Peyer's patch (tissue), 4 donors: ENCODE measurements around the gene FER.

ENCODE experiments used
- POLR2A ChIP-seq, 2 donors: fragments of 450-650 bp; IDR thresholded peaks; one replicate each; pipeline ENCODE4 v1.5.1; 2017; ENCODE audit warnings: antibody characterized with exemption in 2 of 2, mild to moderate bottlenecking in 2 of 2, moderate library complexity in 2 of 2
- TF ChIP-seq, protein P1 (sequence below), 6 experiments: fragments of 450-650 bp in 4 of 6; fragments of 200-600 bp in 2 of 6; sonication (generic) in 1 of 6; IDR thresholded peaks; one replicate each; pipeline ENCODE4 v1.5.1; 2017 to 2019; ENCODE audit warnings: antibody characterized with exemption in 6 of 6, mild to moderate bottlenecking in 3 of 6, moderate library complexity in 1 of 6

DNA sequence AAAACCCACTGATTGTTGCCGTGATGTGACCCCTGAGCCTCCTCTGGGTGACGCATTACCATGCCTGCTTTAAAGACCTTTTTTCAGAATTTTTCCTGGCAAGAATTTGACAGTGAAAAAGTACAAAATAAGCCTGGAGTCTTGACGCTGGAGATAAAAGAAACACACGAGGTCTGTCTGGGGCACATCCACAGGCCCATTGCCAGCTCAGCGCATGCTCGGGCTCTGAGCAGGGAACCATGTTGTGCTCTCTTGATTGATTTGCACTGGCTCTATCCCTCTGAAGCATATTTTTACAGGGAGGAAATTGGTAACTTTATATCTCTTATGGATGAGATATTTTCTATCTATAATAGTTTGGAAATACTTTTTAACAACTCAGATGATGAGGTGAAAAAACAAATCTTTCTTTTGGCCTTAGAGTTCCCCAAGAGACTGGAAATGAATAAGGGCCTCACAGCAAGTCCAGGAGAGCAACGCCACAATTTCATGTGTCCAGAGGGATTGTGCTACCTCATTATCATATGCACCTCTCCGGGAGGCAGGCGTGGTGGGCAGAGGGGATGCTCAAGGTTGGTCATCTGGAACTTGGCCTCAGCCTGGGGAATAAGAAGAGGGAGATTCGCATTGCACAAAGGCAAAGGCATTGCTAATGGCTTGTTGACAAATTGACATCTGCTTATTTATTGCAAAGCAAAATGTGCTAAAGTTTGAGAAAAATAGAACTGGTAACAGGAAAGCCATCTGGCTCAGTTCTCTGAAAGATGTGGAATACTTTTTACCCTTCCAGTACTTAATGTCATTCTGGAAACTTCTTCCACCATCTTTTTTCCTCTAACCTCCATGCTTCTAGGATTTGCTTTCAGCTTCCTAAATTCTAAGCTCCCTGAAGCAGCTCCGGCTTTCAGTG, 478.3 kb downstream of the FER start:
- TF ChIP-seq, protein P1, sequence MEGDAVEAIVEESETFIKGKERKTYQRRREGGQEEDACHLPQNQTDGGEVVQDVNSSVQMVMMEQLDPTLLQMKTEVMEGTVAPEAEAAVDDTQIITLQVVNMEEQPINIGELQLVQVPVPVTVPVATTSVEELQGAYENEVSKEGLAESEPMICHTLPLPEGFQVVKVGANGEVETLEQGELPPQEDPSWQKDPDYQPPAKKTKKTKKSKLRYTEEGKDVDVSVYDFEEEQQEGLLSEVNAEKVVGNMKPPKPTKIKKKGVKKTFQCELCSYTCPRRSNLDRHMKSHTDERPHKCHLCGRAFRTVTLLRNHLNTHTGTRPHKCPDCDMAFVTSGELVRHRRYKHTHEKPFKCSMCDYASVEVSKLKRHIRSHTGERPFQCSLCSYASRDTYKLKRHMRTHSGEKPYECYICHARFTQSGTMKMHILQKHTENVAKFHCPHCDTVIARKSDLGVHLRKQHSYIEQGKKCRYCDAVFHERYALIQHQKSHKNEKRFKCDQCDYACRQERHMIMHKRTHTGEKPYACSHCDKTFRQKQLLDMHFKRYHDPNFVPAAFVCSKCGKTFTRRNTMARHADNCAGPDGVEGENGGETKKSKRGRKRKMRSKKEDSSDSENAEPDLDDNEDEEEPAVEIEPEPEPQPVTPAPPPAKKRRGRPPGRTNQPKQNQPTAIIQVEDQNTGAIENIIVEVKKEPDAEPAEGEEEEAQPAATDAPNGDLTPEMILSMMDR (IDR thresholded peaks at IDR 0.05) = no peak
- no peak for TF ChIP-seq POLR2A (IDR thresholded peaks at IDR 0.05)
